ENCODE data around the gene PTCHD4.
"Not testable (repeated sequence)": the region's sequence is repeated elsewhere in the genome, so short reads cannot be mapped to it uniquely, and the experiment has no call there.

DNA sequence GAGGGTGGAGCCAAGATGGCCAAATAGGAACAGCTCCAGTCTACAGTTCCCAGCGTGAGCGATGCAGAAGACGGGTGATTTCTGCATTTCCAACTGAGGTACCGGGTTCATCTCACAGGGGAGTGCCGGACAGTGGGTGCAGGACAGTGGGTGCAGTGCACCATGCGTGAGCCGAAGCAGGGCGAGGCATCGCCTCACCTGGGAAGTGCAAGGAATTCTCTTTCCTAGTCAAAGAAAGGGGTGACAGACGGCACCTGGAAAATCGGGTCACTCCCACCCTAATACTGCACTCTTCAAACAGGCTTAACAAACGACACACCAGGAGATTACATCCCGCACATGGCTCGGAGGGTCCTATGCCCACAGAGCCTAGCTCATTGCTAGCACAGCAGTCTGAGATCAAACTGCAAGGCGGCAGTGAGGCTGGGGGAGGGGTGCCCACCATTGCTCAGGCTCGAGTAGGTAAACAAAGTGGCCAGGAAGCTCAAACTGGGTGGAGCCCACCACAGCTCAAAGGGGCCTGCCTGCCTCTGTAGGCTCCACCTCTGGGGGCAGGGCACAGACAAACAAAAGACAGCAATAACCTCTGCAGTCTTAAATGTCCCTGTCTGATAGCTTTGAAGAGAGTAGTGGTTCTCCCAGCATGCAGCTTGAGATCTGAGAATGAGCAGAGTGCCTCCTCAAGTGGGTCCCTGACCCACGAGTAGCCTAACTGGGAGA is 8.4 kb downstream of the PTCHD4 start:
- TF ChIP-seq, protein P1, sequence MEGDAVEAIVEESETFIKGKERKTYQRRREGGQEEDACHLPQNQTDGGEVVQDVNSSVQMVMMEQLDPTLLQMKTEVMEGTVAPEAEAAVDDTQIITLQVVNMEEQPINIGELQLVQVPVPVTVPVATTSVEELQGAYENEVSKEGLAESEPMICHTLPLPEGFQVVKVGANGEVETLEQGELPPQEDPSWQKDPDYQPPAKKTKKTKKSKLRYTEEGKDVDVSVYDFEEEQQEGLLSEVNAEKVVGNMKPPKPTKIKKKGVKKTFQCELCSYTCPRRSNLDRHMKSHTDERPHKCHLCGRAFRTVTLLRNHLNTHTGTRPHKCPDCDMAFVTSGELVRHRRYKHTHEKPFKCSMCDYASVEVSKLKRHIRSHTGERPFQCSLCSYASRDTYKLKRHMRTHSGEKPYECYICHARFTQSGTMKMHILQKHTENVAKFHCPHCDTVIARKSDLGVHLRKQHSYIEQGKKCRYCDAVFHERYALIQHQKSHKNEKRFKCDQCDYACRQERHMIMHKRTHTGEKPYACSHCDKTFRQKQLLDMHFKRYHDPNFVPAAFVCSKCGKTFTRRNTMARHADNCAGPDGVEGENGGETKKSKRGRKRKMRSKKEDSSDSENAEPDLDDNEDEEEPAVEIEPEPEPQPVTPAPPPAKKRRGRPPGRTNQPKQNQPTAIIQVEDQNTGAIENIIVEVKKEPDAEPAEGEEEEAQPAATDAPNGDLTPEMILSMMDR (IDR thresholded peaks at IDR 0.05), result not testable (repeated sequence)
- not testable (repeated sequence) for TF ChIP-seq POLR2A (IDR thresholded peaks at IDR 0.05)

Data from heart left ventricle (tissue), 13 donors.